HEK293 (cell line): ENCODE data around the gene PTDSS2.

Experiments used
- CTCF ChIA-PET: fragments of 350-600 bp; formaldehyde crosslinking; extraction: SDS; loops from one replicate; lab custom pipeline; 2021; ENCODE audit warnings: antibody characterized with exemption; lab: Yijun Ruan, JAX
- POLR2A ChIA-PET: fragments of 300-600 bp; formaldehyde crosslinking; extraction: SDS; loops from one replicate; lab custom pipeline; 2020; ENCODE audit warnings: antibody characterized with exemption, inconsistent platforms; lab: Yijun Ruan, JAX
- H3K27ac ChIP-seq: fragments of 200-500 bp; sonication (Bioruptor generic); 2 replicates; pipeline ENCODE4 v1.5.1; 2014; ENCODE audit warnings: low read depth, low read length, control low read depth, inconsistent platforms; ENCODE audit errors: extremely low read depth
- H3K36me3 ChIP-seq, 2 experiments: fragments of 200-500 bp in 1 of 2; sonication (Bioruptor generic) in 1 of 2; 1 replicate in 1 of 2; 2 replicates in 1 of 2; pipeline ENCODE4 v1.5.1; 2014 to 2017; ENCODE audit warnings: inconsistent platforms in 2 of 2, low read length in 2 of 2; ENCODE audit not compliant: control insufficient read depth in 2 of 2, insufficient read depth in 1 of 2
- H3K4me1 ChIP-seq: fragments of 200-500 bp; sonication (Bioruptor generic); 2 replicates; pipeline ENCODE4 v1.5.1; 2014; ENCODE audit warnings: mild to moderate bottlenecking, low read length, inconsistent platforms; ENCODE audit not compliant: control insufficient read depth, insufficient read depth
- H3K4me3 ChIP-seq: 2 replicates; pipeline ENCODE4 v1.5.1; 2011; ENCODE audit warnings: low read depth, mild to moderate bottlenecking, control low read depth, low read length, moderate library complexity
- H3K9me3 ChIP-seq: fragments of 200-500 bp; sonication (Bioruptor generic); 2 replicates; pipeline ENCODE4 v1.5.1; 2014; ENCODE audit warnings: low read depth, low read length, inconsistent platforms; ENCODE audit not compliant: control insufficient read depth, insufficient read depth
- PBX3 ChIP-seq: sonication (generic); formaldehyde crosslinking; IDR thresholded peaks from 2 replicates; pipeline ENCODE4 v1.8.1; 2022; ENCODE audit warnings: mild to moderate bottlenecking, moderate library complexity, missing genetic modification reagents
- REPIN1 ChIP-seq: fragments of 450-650 bp; formaldehyde crosslinking; IDR thresholded peaks from 2 replicates; pipeline ENCODE4 v1.5.1; 2017; ENCODE audit warnings: missing biosample characterization, missing genetic modification characterization, low read depth
- SP2 ChIP-seq: fragments of 450-650 bp; formaldehyde crosslinking; IDR thresholded peaks from 2 replicates; pipeline ENCODE4 v1.5.1; 2016; ENCODE audit warnings: missing biosample characterization, missing genetic modification characterization
- ZNF214 ChIP-seq: fragments of 450-650 bp; formaldehyde crosslinking; IDR thresholded peaks from 2 replicates; pipeline ENCODE4 v1.5.1; 2017; ENCODE audit warnings: missing biosample characterization, mild to moderate bottlenecking, missing genetic modification characterization, borderline replicate concordance
- ZNF302 ChIP-seq: fragments of 450-650 bp; formaldehyde crosslinking; IDR thresholded peaks from 2 replicates; pipeline ENCODE4 v1.5.1; 2016; ENCODE audit warnings: missing biosample characterization, missing genetic modification characterization, low read depth
- ZNF394 ChIP-seq: fragments of 450-650 bp; formaldehyde crosslinking; IDR thresholded peaks from 2 replicates; pipeline ENCODE4 v1.5.1; 2016; ENCODE audit warnings: missing biosample characterization, missing genetic modification characterization, mild to moderate bottlenecking, moderate library complexity, borderline replicate concordance
- ZNF624 ChIP-seq: fragments of 450-650 bp; formaldehyde crosslinking; IDR thresholded peaks from 2 replicates; pipeline ENCODE4 v1.5.1; 2017; ENCODE audit warnings: missing biosample characterization, missing genetic modification characterization
- ZNF777 ChIP-seq: fragments of 450-650 bp; formaldehyde crosslinking; IDR thresholded peaks from 2 replicates; pipeline ENCODE4 v1.5.1; 2017; ENCODE audit warnings: missing biosample characterization, missing genetic modification characterization, borderline replicate concordance
- ZNF792 ChIP-seq: fragments of 450-650 bp; formaldehyde crosslinking; IDR thresholded peaks from 2 replicates; pipeline ENCODE4 v1.5.1; 2016; ENCODE audit warnings: missing biosample characterization, missing genetic modification characterization
- ZSCAN30 ChIP-seq: fragments of 450-650 bp; IDR thresholded peaks from 2 replicates; pipeline ENCODE4 v1.5.1; 2018; ENCODE audit warnings: missing biosample characterization, mild to moderate bottlenecking, missing genetic modification characterization, moderate library complexity
- TF ChIP-seq, protein P1 (sequence below): fragments of 450-650 bp; formaldehyde crosslinking; IDR thresholded peaks from 2 replicates; pipeline ENCODE4 v1.5.1; 2016; ENCODE audit warnings: missing biosample characterization, missing genetic modification characterization, low read depth
- TF ChIP-seq, protein P2 (sequence below): fragments of 450-650 bp; formaldehyde crosslinking; IDR thresholded peaks from 2 replicates; pipeline ENCODE4 v1.5.1; 2016; ENCODE audit warnings: missing biosample characterization, missing genetic modification characterization

The PTDSS2 gene

DNA sequence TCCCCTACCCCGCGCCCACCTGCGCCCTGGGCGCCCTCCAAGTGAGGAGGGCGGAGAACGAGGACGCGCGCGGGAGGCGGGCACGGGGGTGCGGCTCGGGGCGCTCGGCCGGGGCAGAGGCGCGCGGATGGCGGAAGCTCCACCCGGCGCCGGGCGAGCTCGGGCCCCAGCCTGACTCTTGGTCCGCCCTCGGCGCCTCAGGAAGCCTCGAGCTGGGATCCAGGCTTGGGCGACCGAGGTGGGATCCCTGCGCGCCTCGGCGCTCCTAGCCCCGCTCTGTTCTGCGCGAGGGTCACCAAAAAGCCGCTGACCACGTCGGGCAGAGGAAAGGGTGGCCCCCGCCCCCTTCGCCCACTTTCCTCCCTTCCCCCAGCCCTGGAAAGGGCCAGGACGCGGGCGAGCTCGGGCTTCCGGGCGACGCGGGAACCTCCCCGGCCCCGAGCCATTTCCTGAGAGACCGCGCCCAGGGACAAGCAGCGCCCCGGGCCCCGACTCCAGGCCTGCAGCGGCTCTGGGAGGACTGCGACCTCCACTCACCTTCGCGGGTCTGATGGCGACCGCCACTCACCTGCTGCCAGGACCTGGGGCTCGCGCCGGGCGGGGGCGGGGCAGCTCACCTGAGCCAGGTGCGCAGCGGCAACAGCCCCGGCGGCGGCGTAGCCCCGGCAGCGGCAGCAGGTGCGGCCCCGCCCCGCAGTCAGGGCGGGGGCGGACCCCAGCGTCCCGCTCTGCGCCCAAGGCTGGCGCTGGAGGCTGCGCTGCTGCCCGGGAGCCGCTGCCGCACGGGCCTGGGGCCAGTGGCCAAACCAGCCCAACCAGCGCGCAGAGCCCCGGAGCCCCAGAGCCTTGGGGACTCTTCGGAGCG lies 33.1 kb upstream of the PTDSS2 start (continued):
- TF ChIP-seq ZNF792 (tag by site-specific recombination): no peak
- TF ChIP-seq REPIN1 (tag by site-specific recombination): no peak
- 0 out of 2 replicates have a peak, but pooled peaks have one; percentile 15 for TF ChIP-seq PBX3 (CRISPR knock-in tag)
- TF ChIP-seq ZNF214 (tag by site-specific recombination): no peak

DNA sequence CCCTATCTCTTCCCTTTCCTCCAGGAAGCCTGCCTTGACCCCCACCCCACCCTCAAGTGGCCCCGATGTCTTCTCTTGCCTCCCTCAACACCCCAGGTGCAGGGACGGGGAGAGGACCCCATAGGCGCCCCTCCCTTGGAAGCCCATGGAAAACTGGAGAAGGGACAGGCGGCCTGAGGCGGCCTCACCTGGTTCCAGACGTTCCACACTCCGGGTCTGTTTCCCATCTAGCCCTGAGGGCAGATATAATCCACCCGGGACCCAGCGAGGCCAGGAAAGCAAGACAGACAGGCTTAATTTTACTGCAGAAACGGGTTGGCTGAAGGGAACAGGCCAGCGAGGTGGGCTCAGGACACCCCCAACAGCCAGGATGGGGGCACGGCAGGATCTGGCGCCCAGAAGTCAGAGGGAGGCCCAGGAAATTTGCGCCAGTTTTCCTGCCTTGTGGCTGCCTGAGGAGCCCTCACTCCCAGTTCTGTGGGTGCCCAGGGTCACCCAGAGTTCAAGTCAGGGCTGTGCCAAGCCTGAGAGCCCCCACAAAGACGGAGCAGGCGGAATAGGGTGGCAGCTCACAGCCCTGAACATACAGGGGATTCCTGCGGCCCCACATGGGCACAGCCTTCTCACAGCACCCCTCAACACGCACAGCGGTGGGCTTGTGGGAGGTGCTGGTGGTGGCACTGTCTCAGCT lies 32.3 kb upstream of the PTDSS2 start:
- POLR2A ChIA-PET: interaction anchor here (1.3 kb wide), 1 partner anchor 11 kb away, joined by 3 read pairs; no protein-coding TSS in a partner anchor
- TF ChIP-seq ZSCAN30 (tag by site-specific recombination) (no peak), ZNF624 (no peak), SP2 (tag by site-specific recombination) (no peak), ZNF777 (tag by site-specific recombination) (no peak), ZNF394 (tag by site-specific recombination) (no peak)
- TF ChIP-seq, protein P1, sequence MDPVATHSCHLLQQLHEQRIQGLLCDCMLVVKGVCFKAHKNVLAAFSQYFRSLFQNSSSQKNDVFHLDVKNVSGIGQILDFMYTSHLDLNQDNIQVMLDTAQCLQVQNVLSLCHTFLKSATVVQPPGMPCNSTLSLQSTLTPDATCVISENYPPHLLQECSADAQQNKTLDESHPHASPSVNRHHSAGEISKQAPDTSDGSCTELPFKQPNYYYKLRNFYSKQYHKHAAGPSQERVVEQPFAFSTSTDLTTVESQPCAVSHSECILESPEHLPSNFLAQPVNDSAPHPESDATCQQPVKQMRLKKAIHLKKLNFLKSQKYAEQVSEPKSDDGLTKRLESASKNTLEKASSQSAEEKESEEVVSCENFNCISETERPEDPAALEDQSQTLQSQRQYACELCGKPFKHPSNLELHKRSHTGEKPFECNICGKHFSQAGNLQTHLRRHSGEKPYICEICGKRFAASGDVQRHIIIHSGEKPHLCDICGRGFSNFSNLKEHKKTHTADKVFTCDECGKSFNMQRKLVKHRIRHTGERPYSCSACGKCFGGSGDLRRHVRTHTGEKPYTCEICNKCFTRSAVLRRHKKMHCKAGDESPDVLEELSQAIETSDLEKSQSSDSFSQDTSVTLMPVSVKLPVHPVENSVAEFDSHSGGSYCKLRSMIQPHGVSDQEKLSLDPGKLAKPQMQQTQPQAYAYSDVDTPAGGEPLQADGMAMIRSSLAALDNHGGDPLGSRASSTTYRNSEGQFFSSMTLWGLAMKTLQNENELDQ (tag by site-specific recombination): no peak
- TF ChIP-seq, all 188 proteins: peak for 0
- Histone ChIP-seq H3K36me3 (no peaks in the 10 kb centered on the region), H3K4me1 (no peaks in the 10 kb centered on the region), H3K4me3 (no peak overlapping the region; the same call in 1 of the 2 replicates), H3K9me3 (no peaks in the 10 kb centered on the region), H3K27ac (no peak overlapping the region)
- CTCF ChIA-PET: no interaction called here

DNA sequence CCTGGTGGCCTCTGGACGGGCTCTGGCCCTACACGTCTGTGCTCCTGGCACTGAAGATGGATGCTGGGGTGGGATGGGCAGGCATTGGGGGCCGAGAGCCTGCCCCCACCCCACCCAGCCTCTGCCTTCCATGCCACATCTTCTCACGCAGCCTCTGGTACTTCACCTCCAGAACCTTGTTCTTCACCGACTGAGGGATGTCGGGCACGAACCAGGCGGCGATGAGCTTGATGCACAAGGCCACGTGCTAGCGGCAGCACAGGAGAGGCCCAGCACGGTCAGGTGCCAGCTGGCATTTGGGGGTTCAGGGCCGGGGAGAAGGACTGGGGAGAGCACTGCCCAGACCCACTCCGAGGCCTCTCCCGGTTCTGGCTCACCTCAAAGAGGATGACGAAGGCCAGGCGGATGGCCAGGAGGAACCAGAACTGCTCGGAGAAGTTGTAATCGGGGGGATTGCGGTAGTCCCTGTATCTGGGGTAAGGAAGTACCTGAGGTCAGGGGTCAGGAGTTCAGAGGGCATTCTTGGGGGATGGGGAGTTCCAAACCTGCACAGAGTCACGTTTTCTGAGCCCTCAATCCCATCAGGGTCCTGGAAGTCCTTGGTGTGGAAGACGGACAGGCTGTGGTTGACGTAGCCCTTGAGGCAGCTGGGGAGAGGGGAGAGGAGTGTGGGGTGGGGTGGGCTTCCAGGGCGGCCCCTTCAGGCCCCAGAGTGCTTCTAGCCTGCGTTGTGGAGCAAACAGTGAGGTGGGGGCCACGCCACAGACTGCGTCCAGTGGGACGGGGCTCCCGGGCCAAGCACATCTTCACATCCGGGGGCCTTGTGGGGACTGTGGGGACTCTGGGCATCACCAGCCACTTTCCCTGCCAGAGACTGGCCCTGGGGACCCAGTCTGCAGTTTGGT lies 31.5 kb upstream of the PTDSS2 start:
- Histone ChIP-seq H3K27ac (no peak overlapping the region), H3K36me3 (no peaks in the 10 kb centered on the region), H3K4me1 (no peaks in the 10 kb centered on the region), H3K9me3 (no peaks in the 10 kb centered on the region), H3K4me3 (no peak overlapping the region)
- CTCF ChIA-PET: no interaction called here
- no peak for TF ChIP-seq ZNF302 (tag by site-specific recombination)
- TF ChIP-seq, protein P2, sequence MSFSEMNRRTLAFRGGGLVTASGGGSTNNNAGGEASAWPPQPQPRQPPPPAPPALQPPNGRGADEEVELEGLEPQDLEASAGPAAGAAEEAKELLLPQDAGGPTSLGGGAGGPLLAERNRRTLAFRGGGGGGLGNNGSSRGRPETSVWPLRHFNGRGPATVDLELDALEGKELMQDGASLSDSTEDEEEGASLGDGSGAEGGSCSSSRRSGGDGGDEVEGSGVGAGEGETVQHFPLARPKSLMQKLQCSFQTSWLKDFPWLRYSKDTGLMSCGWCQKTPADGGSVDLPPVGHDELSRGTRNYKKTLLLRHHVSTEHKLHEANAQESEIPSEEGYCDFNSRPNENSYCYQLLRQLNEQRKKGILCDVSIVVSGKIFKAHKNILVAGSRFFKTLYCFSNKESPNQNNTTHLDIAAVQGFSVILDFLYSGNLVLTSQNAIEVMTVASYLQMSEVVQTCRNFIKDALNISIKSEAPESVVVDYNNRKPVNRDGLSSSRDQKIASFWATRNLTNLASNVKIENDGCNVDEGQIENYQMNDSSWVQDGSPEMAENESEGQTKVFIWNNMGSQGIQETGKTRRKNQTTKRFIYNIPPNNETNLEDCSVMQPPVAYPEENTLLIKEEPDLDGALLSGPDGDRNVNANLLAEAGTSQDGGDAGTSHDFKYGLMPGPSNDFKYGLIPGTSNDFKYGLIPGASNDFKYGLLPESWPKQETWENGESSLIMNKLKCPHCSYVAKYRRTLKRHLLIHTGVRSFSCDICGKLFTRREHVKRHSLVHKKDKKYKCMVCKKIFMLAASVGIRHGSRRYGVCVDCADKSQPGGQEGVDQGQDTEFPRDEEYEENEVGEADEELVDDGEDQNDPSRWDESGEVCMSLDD (tag by site-specific recombination): no peak
- POLR2A ChIA-PET: interaction anchor here (1.3 kb wide), 1 partner anchor 11 kb away, joined by 3 read pairs; no protein-coding TSS in a partner anchor
